HG02870 (cell line): ENCODE measurements around the gene SCD5.

ENCODE experiments used
- ATAC-seq: cut with Tn5 transposase; IDR thresholded peaks from one replicate; pipeline ENCODE4 v1.9.1; 2021; ENCODE audit warnings: mild to moderate bottlenecking, moderate library complexity; ENCODE audit not compliant: unreplicated experiment

Gene SCD5

GRCh38 chr4:82694892-82695291 lies 103.7 kb downstream of the SCD5 start:
- no peak for ATAC-seq

GRCh38 chr4:82694046-82694445 lies 104.5 kb downstream of the SCD5 start:
- ATAC-seq = no peak

- ATAC-seq = no peak
Observed at GRCh38 chr4:82692101-82692780, 106.4 kb downstream of the SCD5 start.

GRCh38 chr4:82691431-82691830 lies 107.2 kb downstream of the SCD5 start:
- no peak for ATAC-seq

GRCh38 chr4:82688091-82688795 lies 110.4 kb downstream of the SCD5 start:
- ATAC-seq = no peak

- no peak for ATAC-seq
Observed at GRCh38 chr4:82687531-82687930, 111.1 kb downstream of the SCD5 start.

GRCh38 chr4:82681754-82682153 lies 116.8 kb downstream of the SCD5 start:
- no peak for ATAC-seq

- ATAC-seq = no peak
Observed at GRCh38 chr4:82680834-82681233, 117.8 kb downstream of the SCD5 start.

- ATAC-seq = no peak
Observed at GRCh38 chr4:82679531-82679930, 119.1 kb downstream of the SCD5 start.

- no peak for ATAC-seq
Observed at GRCh38 chr4:82678051-82678450, 120.5 kb downstream of the SCD5 start.

- ATAC-seq = no peak
Observed at GRCh38 chr4:82677327-82677726, 121.3 kb downstream of the SCD5 start.

- no peak for ATAC-seq
Observed at GRCh38 chr4:82667761-82668480, 130.7 kb downstream of the SCD5 start.

- no peak for ATAC-seq
Observed at GRCh38 chr4:82666970-82667665, 131.5 kb downstream of the SCD5 start.

GRCh38 chr4:82661181-82661992 lies 137.2 kb downstream of the SCD5 start:
- no peak for ATAC-seq

GRCh38 chr4:82652062-82652461 lies 146.5 kb downstream of the SCD5 start:
- no peak for ATAC-seq

- ATAC-seq = no peak
Observed at GRCh38 chr4:82650868-82651267, 147.7 kb downstream of the SCD5 start.

- ATAC-seq = no peak
Observed at GRCh38 chr4:82648356-82648755, 150.2 kb downstream of the SCD5 start.

- ATAC-seq = no peak
Observed at GRCh38 chr4:82645936-82646565, 152.5 kb downstream of the SCD5 start.

GRCh38 chr4:82644734-82645126 lies 153.9 kb downstream of the SCD5 start:
- no peak for ATAC-seq
